Endodermal cell (in vitro differentiated cells): ENCODE measurements around the gene BIVM. TPM values are rescaled to one million over a fixed set of nuclear protein-coding genes. Genes with fewer than 3 reads are reported as not detected.
A peak's percentile ranks its signal among the peaks of the same experiment; 100 is the strongest.

Source experiments
- DNase-seq: peaks from one replicate; pipeline ENCODE4 v3.0.0-alpha.2; 2017
- H3K27ac ChIP-seq: 2 replicates; pipeline ENCODE4 v1.5.1; 2013; ENCODE audit warnings: mild to moderate bottlenecking, low read depth, low read length, moderate library complexity
- H3K27me3 ChIP-seq: 2 replicates; pipeline ENCODE4 v1.6.1; 2013; ENCODE audit warnings: mild to moderate bottlenecking, low read length, moderate library complexity; ENCODE audit not compliant: insufficient read depth, control insufficient read depth, poor library complexity, severe bottlenecking
- H3K36me3 ChIP-seq: 2 replicates; pipeline ENCODE4 v1.7.0; 2013; ENCODE audit warnings: mild to moderate bottlenecking, low read length, moderate library complexity; ENCODE audit not compliant: control insufficient read depth, insufficient read depth
- H3K4me1 ChIP-seq: one replicate; pipeline ENCODE4 v1.7.0; 2013; ENCODE audit warnings: low read length; ENCODE audit not compliant: control insufficient read depth, insufficient read depth
- H3K4me3 ChIP-seq: 2 replicates; pipeline ENCODE4 v1.5.1; 2013; ENCODE audit warnings: mild to moderate bottlenecking, low read length, moderate library complexity
- H3K9ac ChIP-seq: 2 replicates; pipeline ENCODE4 v1.6.1; 2013; ENCODE audit warnings: mild to moderate bottlenecking, low read length, moderate library complexity; ENCODE audit not compliant: poor library complexity, severe bottlenecking; ENCODE audit errors: extremely low read depth
- H3K9me3 ChIP-seq: 2 replicates; pipeline ENCODE4 v1.6.1; 2013; ENCODE audit warnings: mild to moderate bottlenecking, low read length, moderate library complexity; ENCODE audit not compliant: control insufficient read depth
- H3K27ac Mint-ChIP-seq: 2 replicates; pipeline ENCODE4 v1.8.0; 2020; ENCODE audit warnings: mixed read lengths
- H3K27me3 Mint-ChIP-seq: 2 replicates; pipeline ENCODE4 v1.8.0; 2021; ENCODE audit warnings: mild to moderate bottlenecking, mixed read lengths; ENCODE audit not compliant: insufficient read depth
- H3K36me3 Mint-ChIP-seq: 2 replicates; pipeline ENCODE4 v1.8.0; 2020; ENCODE audit warnings: low read depth, mixed read lengths
- H3K4me1 Mint-ChIP-seq: 2 replicates; pipeline ENCODE4 v1.8.0; 2020; ENCODE audit warnings: mixed read lengths
- H3K4me3 Mint-ChIP-seq: 2 replicates; pipeline ENCODE4 v1.8.0; 2020; ENCODE audit warnings: mild to moderate bottlenecking, moderate library complexity, mixed read lengths
- H3K9me3 Mint-ChIP-seq: 2 replicates; pipeline ENCODE4 v1.8.0; 2020; ENCODE audit warnings: mild to moderate bottlenecking, mixed read lengths
- WGBS, 2 experiments: methylation state at CpG; one replicate each; pipeline versions ENCODE4 v1.1.5 to v1.1.7; 2013; ENCODE audit warnings: missing lambda C conversion rate in 2 of 2, mixed read lengths in 1 of 2; ENCODE audit not compliant: insufficient coverage in 1 of 2, insufficient read length in 1 of 2; 5-methylcytosine and 5-hydroxymethylcytosine counted together
- total RNA-seq, 2 donors: library from RNA; stranded (reverse); fragmentation: NEBNext Ultra II Directional in 1 of 2; extraction: Animal tissue kit (Norgen Biotek cat#: 25700) in 1 of 2; gene quantifications; 2 replicates in 1 of 2; 3 replicates in 1 of 2; pipeline ENCODE4 v1.2.1, GENCODE V29; 2021
- TF ChIP-seq, protein P1 (sequence below): fragments of 200-600 bp; sonication (generic); conservative IDR thresholded peaks from 2 replicates; pipeline ENCODE4 v1.5.0; 2021; ENCODE audit warnings: antibody characterized with exemption, mild to moderate bottlenecking

Gene BIVM
- total RNA-seq, 2 donors from 2014 or later, result 14.7 to 15.0 TPM

DNA sequence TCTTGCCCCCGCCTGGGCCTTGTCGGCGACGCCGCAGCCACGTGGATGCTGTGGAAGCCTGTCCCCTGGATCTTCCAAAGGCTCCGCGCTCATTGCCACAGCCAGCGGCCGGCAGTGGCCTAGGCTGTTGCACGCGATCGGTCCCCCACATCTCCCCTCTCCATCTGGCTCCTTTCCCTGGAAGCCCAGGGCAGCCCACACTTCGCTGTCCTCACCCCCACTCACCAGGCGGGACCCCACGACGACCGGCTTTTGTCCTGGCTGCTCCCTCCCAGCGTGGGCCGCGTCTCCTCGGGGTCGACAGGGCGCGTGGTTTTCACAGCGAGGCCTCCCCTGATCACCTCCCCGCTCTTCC is 24.7 kb upstream of the BIVM start:
- WGBS, 2 experiments, result 96% methylated on average over 18 to 27 of the region's 27 CpGs
- no peaks in the 10 kb centered on the region for H3K27me3 ChIP-seq
- no peaks in the 10 kb centered on the region for H3K9me3 Mint-ChIP-seq
- no peak overlapping the region for H3K9ac ChIP-seq
- peak overlapping the region; percentile 46 for H3K27ac Mint-ChIP-seq
- H3K4me3 Mint-ChIP-seq, result peak overlapping the region; percentile 76
- TF ChIP-seq, protein P1, sequence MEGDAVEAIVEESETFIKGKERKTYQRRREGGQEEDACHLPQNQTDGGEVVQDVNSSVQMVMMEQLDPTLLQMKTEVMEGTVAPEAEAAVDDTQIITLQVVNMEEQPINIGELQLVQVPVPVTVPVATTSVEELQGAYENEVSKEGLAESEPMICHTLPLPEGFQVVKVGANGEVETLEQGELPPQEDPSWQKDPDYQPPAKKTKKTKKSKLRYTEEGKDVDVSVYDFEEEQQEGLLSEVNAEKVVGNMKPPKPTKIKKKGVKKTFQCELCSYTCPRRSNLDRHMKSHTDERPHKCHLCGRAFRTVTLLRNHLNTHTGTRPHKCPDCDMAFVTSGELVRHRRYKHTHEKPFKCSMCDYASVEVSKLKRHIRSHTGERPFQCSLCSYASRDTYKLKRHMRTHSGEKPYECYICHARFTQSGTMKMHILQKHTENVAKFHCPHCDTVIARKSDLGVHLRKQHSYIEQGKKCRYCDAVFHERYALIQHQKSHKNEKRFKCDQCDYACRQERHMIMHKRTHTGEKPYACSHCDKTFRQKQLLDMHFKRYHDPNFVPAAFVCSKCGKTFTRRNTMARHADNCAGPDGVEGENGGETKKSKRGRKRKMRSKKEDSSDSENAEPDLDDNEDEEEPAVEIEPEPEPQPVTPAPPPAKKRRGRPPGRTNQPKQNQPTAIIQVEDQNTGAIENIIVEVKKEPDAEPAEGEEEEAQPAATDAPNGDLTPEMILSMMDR, result no peak
- H3K27ac ChIP-seq, result no peak overlapping the region
- no peaks in the 10 kb centered on the region for H3K36me3 ChIP-seq
- H3K4me3 ChIP-seq, result peak overlapping the region; percentile 88
- H3K36me3 Mint-ChIP-seq, result no peaks in the 10 kb centered on the region
- DNase-seq, result no peak
- no peaks in the 10 kb centered on the region for H3K9me3 ChIP-seq
- no peaks in the 10 kb centered on the region for H3K4me1 ChIP-seq
- H3K27me3 Mint-ChIP-seq, result peaks cover 21% of the 10 kb centered on the region
- H3K4me1 Mint-ChIP-seq, result peaks cover 4% of the 10 kb centered on the region

DNA sequence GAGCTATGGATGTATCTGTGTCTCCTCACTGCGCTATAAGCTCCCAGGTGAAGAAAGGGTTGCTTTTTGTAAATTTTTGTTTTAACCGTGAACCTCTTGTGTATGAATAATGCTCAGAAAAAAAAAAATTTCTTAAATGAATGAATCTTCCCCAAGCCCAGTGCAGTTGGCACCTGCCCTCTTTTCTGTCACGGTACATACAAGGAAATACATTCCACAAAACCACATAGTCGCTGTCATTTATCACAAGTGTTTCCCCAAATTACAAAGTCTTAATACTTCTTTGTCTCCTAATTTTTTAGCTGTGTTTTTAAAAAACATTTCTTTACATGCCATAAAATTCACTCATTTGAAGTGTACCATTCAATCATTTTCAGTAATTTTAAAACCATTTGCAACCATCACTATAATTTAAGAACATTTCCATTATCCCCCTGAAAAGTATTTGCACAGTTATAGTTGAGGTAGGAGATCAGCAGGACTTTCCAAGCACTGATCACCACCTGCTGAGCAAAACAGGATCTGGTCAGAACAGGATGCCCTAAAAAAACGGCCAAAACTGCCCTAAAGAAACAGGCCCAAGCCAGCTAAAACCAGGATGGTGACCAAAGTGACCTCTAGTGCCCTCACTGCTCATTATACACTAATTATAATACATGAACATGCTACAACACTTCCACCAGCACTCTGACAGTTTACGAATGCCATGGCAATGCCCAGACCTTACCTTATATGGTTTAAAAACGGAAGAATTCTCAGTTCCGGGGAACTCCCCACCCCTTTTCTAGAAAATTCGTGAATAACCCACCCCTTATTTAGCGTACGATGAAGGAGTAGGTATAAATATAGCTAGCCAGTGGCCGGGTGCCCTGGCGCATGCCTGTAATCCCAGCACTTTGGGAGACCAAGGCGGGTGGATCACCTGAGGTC is 24.1 kb upstream of the BIVM start:
- Histone ChIP-seq H3K36me3 (no peaks in the 10 kb centered on the region), H3K9me3 (no peaks in the 10 kb centered on the region), H3K9ac (no peak overlapping the region), H3K27me3 (no peaks in the 10 kb centered on the region), H3K4me3 (no peak overlapping the region), H3K27ac (no peak overlapping the region), H3K4me1 (no peaks in the 10 kb centered on the region)
- Mint-ChIP-seq H3K36me3 (no peaks in the 10 kb centered on the region), H3K4me3 (peak overlapping the region; percentile 76), H3K27me3 (peaks cover 21% of the 10 kb centered on the region), H3K27ac (no peak overlapping the region), H3K4me1 (peaks cover 2% of the 10 kb centered on the region), H3K9me3 (no peaks in the 10 kb centered on the region)
- 94% methylated on average over 5 to 14 of the region's 14 CpGs for WGBS, 2 experiments
- TF ChIP-seq, protein P1, result no peak
- DNase-seq, result no peak

DNA sequence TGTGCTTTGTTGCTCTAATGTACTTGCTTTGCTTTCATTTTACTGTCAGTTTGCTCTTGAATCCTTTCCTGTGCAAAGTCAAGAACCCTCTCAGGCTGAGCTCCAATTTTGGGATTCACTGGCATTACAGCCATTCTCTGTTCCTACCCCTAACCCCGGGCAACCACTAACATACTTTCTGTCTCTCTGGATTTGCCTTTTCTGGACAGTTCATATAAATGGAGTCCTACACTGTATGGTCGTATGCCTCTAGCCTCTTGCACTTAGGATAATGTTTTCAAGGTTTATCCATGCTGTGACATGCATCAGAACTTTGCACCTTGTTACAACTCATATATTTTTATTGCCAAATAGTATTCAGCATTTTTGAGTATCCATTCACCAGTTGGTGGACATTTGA is 22.6 kb upstream of the BIVM start:
- Mint-ChIP-seq H3K27me3 (peaks cover 21% of the 10 kb centered on the region), H3K36me3 (peaks cover 4% of the 10 kb centered on the region), H3K9me3 (peaks cover 10% of the 10 kb centered on the region), H3K4me3 (no peak overlapping the region), H3K4me1 (no peaks in the 10 kb centered on the region), H3K27ac (no peak overlapping the region)
- Histone ChIP-seq H3K27me3 (no peaks in the 10 kb centered on the region), H3K9ac (no peak overlapping the region), H3K36me3 (no peaks in the 10 kb centered on the region), H3K9me3 (peaks cover 6% of the 10 kb centered on the region), H3K4me1 (no peaks in the 10 kb centered on the region), H3K4me3 (no peak overlapping the region), H3K27ac (no peak overlapping the region)
- 93 to 100% methylated on average over 2 of the region's 2 CpGs for WGBS, 2 experiments
- no peak for DNase-seq
- TF ChIP-seq, protein P1, result no peak
